ENCODE results near the gene KLHL21. TPM values are rescaled to one million over a fixed set of nuclear protein-coding genes. Genes with fewer than 3 reads are reported as not detected.

KLHL21 gene
- total and polyA plus RNA-seq, 9 of the 15 experiments (the other 6 are each of a cell fraction or from before 2014, with no cell fraction given), result 2.1 to 42.1 (median 17.5) TPM

GRCh38 chr1:6592865-6593593 is 9.6 kb downstream of the KLHL21 start:
- ChIA-PET CTCF (ENCODE audit: low intra/inter-chr PET ratio) (no interaction called here), POLR2A (interaction anchor here (0.6 to 4.2 kb wide), 7 partner anchors 9 to 39 kb away, joined by 3 to 59 read pairs (median 5); partner anchors contain the start of genes KLHL21, NOL9 and ZBTB48)
- Histone ChIP-seq H3K27me3 (ENCODE audit: control insufficient read depth in 2 of 2, insufficient read depth in 2 of 2, low read length in 2 of 2) (no peaks in the 10 kb centered on the region), H3K4me1 (replicated peaks in 1 of 2; ENCODE audit: control insufficient read depth in 2 of 2, insufficient read depth in 2 of 2, low read length in 2 of 2) (peaks cover 6 to 40% of the 10 kb centered on the region in 2 experiments; a peak in 3 of 5 replicates), H4K20me1 (replicated peaks; ENCODE audit: control insufficient read depth, insufficient read depth, low read length) (peaks cover 37% of the 10 kb centered on the region), H3K4me2 (ENCODE audit: insufficient read depth, low read length) (no peak overlapping the region), H3K9ac (ENCODE audit: insufficient read depth in 1 of 2, low read depth in 2 of 2, low read length in 2 of 2) (peak overlapping the region in 1 of 2 experiments; percentile 10; a peak in 1 of 4 replicates), H3K4me3 (no peak overlapping the region), H3K27ac (ENCODE audit: extremely low read depth, low read depth, low read length) (no peak overlapping the region), H3K9me3 (replicated peaks; ENCODE audit: control insufficient read depth, insufficient read depth, low read depth, low read length) (no peaks in the 10 kb centered on the region), H3K36me3 (ENCODE audit: control insufficient read depth, insufficient read depth, low read length) (peaks cover 100% of the 10 kb centered on the region), H3K79me2 (ENCODE audit: control insufficient read depth, insufficient read depth, low read length) (peaks cover 34% of the 10 kb centered on the region), H3K9me1 (ENCODE audit: control insufficient read depth, insufficient read depth, low read length) (peaks cover 13% of the 10 kb centered on the region), H2AFZ (ENCODE audit: low read depth, low read length) (no peak overlapping the region)
- FAIRE-seq (no peak), DNase-seq (ENCODE audit: extremely low read depth in 1 of 4, low spot score in 3 of 4) (no peak), ATAC-seq (no peak)
- WGBS (ENCODE audit: insufficient coverage, low coverage, missing lambda C conversion rate), result 94% methylated on average over 37 of the region's 38 CpGs
- TF ChIP-seq RBFOX2 (IDR thresholded peaks at IDR 0.05; ENCODE audit: low read depth, low read length), result peak; percentile 56
- no peak for TF ChIP-seq TEAD4 (IDR thresholded peaks at IDR 0.05; ENCODE audit: low read length)
- TF ChIP-seq TEAD4 (CRISPR knock-in tag; IDR thresholded peaks at IDR 0.05; ENCODE audit: borderline replicate concordance), result 0 out of 2 replicates have a peak, but pooled peaks have one; percentile 39
- TF ChIP-seq ZNF449 (CRISPR knock-in tag; IDR thresholded peaks at IDR 0.05), result no peak
- no peak for TF ChIP-seq HNRNPUL1 (IDR thresholded peaks at IDR 0.05; ENCODE audit: low read length)
- 0 out of 4 replicates have a peak, but pooled peaks of 1 of the 2 experiments have one; percentile 28 for TF ChIP-seq FOXA3 (CRISPR knock-in tag; conservative IDR thresholded peaks at IDR 0.05 in 1 of 2, IDR thresholded peaks at IDR 0.05 in 1 of 2)
- peak; percentile 69 for TF ChIP-seq POLR2G (IDR thresholded peaks at IDR 0.05; ENCODE audit: low read depth, low read length)
- peak; percentile 35; the same call in 1 of the 2 replicates for TF ChIP-seq MYNN (IDR thresholded peaks at IDR 0.05)
- no peak for TF ChIP-seq MYNN (CRISPR knock-in tag; IDR thresholded peaks at IDR 0.05)
- peak; percentile 2 for TF ChIP-seq RBM22 (IDR thresholded peaks at IDR 0.05; ENCODE audit: low read depth, low read length, poor library complexity, severe bottlenecking)
- in situ Hi-C loops (cut with MboI), result no loop called here
- intact Hi-C loops (cut with micrococcal nuclease), result no loop called here
- no TSS peak for BruUV-seq (replicated peaks)
